GM12891 (cell line): ENCODE results near the gene AIDA.
"Not testable (repeated sequence)": the region's sequence is repeated elsewhere in the genome, so short reads cannot be mapped to it uniquely, and the experiment has no call there.

ENCODE experiments used
- POLR2A ChIP-seq: IDR thresholded peaks from 2 replicates; pipeline ENCODE4 v1.6.1; 2011; ENCODE audit warnings: low read depth, low read length, control low read depth
- POLR2AphosphoS5 ChIP-seq: IDR thresholded peaks from 2 replicates; pipeline ENCODE4 v1.6.1; 2011; ENCODE audit warnings: low read depth, low read length, control low read depth
- POU2F2 ChIP-seq: IDR thresholded peaks from 2 replicates; pipeline ENCODE4 v1.6.1; 2011; ENCODE audit warnings: low read depth, mild to moderate bottlenecking, control low read depth, low read length, moderate library complexity

DNA sequence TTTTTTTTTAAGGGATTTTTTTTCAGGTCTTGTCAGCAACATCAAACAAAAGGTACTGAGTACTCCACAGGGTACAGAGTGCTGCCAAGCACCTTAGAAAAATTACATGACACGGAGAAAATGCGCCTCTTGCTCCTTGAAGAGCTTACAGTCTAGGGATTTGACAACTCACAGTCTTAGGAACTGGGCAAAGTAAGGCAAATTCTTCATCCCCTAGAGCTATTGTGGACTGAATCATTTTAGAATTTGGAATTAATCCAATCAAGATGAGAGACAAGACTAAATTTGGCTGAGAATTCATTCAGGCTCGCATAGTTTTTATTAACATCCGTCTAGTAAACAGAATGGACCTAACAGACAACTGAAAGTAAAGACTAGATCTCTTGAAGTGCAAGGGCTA is 44.1 kb downstream of the AIDA start:
- TF ChIP-seq POLR2AphosphoS5, POLR2A, POU2F2: not testable (repeated sequence)
